ENCODE data around the gene DUSP15.

DUSP15 gene

GRCh38 chr20:31849306-31849930 is 20.9 kb downstream of the DUSP15 start:
- no peak for TF ChIP-seq POLR2AphosphoS5 (IDR thresholded peaks at IDR 0.05; ENCODE audit: low read depth)
- TF ChIP-seq, protein P1, sequence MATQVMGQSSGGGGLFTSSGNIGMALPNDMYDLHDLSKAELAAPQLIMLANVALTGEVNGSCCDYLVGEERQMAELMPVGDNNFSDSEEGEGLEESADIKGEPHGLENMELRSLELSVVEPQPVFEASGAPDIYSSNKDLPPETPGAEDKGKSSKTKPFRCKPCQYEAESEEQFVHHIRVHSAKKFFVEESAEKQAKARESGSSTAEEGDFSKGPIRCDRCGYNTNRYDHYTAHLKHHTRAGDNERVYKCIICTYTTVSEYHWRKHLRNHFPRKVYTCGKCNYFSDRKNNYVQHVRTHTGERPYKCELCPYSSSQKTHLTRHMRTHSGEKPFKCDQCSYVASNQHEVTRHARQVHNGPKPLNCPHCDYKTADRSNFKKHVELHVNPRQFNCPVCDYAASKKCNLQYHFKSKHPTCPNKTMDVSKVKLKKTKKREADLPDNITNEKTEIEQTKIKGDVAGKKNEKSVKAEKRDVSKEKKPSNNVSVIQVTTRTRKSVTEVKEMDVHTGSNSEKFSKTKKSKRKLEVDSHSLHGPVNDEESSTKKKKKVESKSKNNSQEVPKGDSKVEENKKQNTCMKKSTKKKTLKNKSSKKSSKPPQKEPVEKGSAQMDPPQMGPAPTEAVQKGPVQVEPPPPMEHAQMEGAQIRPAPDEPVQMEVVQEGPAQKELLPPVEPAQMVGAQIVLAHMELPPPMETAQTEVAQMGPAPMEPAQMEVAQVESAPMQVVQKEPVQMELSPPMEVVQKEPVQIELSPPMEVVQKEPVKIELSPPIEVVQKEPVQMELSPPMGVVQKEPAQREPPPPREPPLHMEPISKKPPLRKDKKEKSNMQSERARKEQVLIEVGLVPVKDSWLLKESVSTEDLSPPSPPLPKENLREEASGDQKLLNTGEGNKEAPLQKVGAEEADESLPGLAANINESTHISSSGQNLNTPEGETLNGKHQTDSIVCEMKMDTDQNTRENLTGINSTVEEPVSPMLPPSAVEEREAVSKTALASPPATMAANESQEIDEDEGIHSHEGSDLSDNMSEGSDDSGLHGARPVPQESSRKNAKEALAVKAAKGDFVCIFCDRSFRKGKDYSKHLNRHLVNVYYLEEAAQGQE (IDR thresholded peaks at IDR 0.05; ENCODE audit: insufficient replicate concordance, low read depth), result no peak
- TF ChIP-seq CTCF (IDR thresholded peaks at IDR 0.05; ENCODE audit: insufficient read depth, low read length), result no peak
- no peak for TF ChIP-seq GABPA (IDR thresholded peaks at IDR 0.05; ENCODE audit: low read depth)
- no peak for TF ChIP-seq SPI1 (IDR thresholded peaks at IDR 0.05; ENCODE audit: borderline replicate concordance, low read depth)
- H3K27me3 ChIP-seq (ENCODE audit: insufficient read depth, poor library complexity, severe bottlenecking), result peaks cover 30% of the 10 kb centered on the region
- no peak overlapping the region for H3K27ac ChIP-seq (replicated peaks)
- no peak overlapping the region for H3K4me3 ChIP-seq (replicated peaks; ENCODE audit: insufficient read depth, low read length)
- DNase-seq (ENCODE audit: low read depth in 1 of 2, low spot score in 1 of 2), result no peak

- no peak overlapping the region for H3K27ac ChIP-seq (replicated peaks)
These were observed 22.0 kb downstream of the DUSP15 start for GRCh38 chr20:31848088-31848999.

More at GRCh38 chr20:31848088-31848999, 22.0 kb downstream of the DUSP15 start:
- Histone ChIP-seq H3K27me3 (ENCODE audit: insufficient read depth, poor library complexity, severe bottlenecking) (peaks cover 30% of the 10 kb centered on the region), H3K4me3 (replicated peaks; ENCODE audit: insufficient read depth, low read length) (no peak overlapping the region)
- TF ChIP-seq, protein P1 (IDR thresholded peaks at IDR 0.05; ENCODE audit: insufficient replicate concordance, low read depth), result no peak
- TF ChIP-seq POLR2AphosphoS5 (IDR thresholded peaks at IDR 0.05; ENCODE audit: low read depth), result no peak
- TF ChIP-seq CTCF (IDR thresholded peaks at IDR 0.05; ENCODE audit: insufficient read depth, low read length), result no peak
- TF ChIP-seq SPI1 (IDR thresholded peaks at IDR 0.05; ENCODE audit: borderline replicate concordance, low read depth), result no peak
- no peak for TF ChIP-seq GABPA (IDR thresholded peaks at IDR 0.05; ENCODE audit: low read depth)
- no peak for DNase-seq (ENCODE audit: low read depth in 1 of 2, low spot score in 1 of 2)

All from HL-60 (cell line).